Measurements from ENCODE around the gene ARSB. TPM values are rescaled to one million over a fixed set of nuclear protein-coding genes. Genes with fewer than 3 reads are reported as not detected.

The ARSB gene
- total RNA-seq, 4 donors from 2014 or later, result 1.2 to 8.8 (median 7.1) TPM

- 57 to 70% methylated on average over 1 of the region's 1 CpG for WGBS, 2 donors
- no peak for DNase-seq
- no peak overlapping the region for H3K4me3 ChIP-seq
- no peak for TF ChIP-seq POLR2A (IDR thresholded peaks at IDR 0.05)
- TF ChIP-seq CTCF (IDR thresholded peaks at IDR 0.05), result no peak
- no peak overlapping the region for H3K27ac ChIP-seq
- H3K36me3 ChIP-seq, result peaks cover 0 to 8% (median 0%) of the 10 kb centered on the region in 3 donors
- H3K4me1 ChIP-seq, result no peaks in the 10 kb centered on the region
- no peaks in the 10 kb centered on the region for H3K9me3 ChIP-seq
- intact Hi-C loops (cut with DNase I), result no loop called here
- H3K27me3 ChIP-seq, result no peaks in the 10 kb centered on the region
Measured at GRCh38 chr5:78843436-78843835, 141.7 kb downstream of the ARSB start.

GRCh38 chr5:78841767-78842166 is 143.3 kb downstream of the ARSB start:
- no peak for TF ChIP-seq CTCF (IDR thresholded peaks at IDR 0.05)
- Histone ChIP-seq H3K27me3 (no peaks in the 10 kb centered on the region), H3K9me3 (no peaks in the 10 kb centered on the region), H3K4me3 (no peak overlapping the region), H3K36me3 (peaks cover 0 to 14% (median 0%) of the 10 kb centered on the region in 3 donors), H3K27ac (no peak overlapping the region), H3K4me1 (no peaks in the 10 kb centered on the region)
- WGBS, 2 donors, result 71 to 73% methylated on average over 2 of the region's 2 CpGs
- no peak for DNase-seq
- intact Hi-C loops (cut with DNase I), result no loop called here

- Histone ChIP-seq H3K4me3 (no peak overlapping the region), H3K27ac (no peak overlapping the region), H3K27me3 (no peaks in the 10 kb centered on the region), H3K36me3 (peaks cover 0 to 22% (median 0%) of the 10 kb centered on the region in 3 donors), H3K9me3 (no peaks in the 10 kb centered on the region), H3K4me1 (no peaks in the 10 kb centered on the region)
- WGBS, 2 donors, result 81 to 90% methylated on average over 3 of the region's 3 CpGs
- no peak for DNase-seq
- TF ChIP-seq POLR2A (IDR thresholded peaks at IDR 0.05), result no peak
- intact Hi-C loops (cut with DNase I), result no loop called here
Measured at GRCh38 chr5:78838753-78839152, 146.4 kb downstream of the ARSB start.

- Histone ChIP-seq H3K9me3 (no peaks in the 10 kb centered on the region), H3K36me3 (peaks cover 0 to 22% (median 0%) of the 10 kb centered on the region in 3 donors), H3K27me3 (no peaks in the 10 kb centered on the region), H3K4me1 (no peaks in the 10 kb centered on the region), H3K4me3 (no peak overlapping the region), H3K27ac (no peak overlapping the region)
- WGBS, 2 donors, result 94% methylated on average over 5 of the region's 5 CpGs
- TF ChIP-seq POLR2A (IDR thresholded peaks at IDR 0.05) (no peak), CTCF (IDR thresholded peaks at IDR 0.05) (no peak)
- intact Hi-C loops (cut with DNase I), result no loop called here
- no peak for DNase-seq
Measured at GRCh38 chr5:78837836-78838235, 147.3 kb downstream of the ARSB start.

GRCh38 chr5:78835176-78835575 is 149.9 kb downstream of the ARSB start:
- H3K27me3 ChIP-seq, result no peaks in the 10 kb centered on the region
- no peaks in the 10 kb centered on the region for H3K9me3 ChIP-seq
- no peak overlapping the region for H3K4me3 ChIP-seq
- peaks cover 0 to 22% (median 0%) of the 10 kb centered on the region in 3 donors for H3K36me3 ChIP-seq
- intact Hi-C loops (cut with DNase I), result no loop called here
- no peak for DNase-seq
- WGBS, 2 donors, result 97 to 99% methylated on average over 9 of the region's 9 CpGs
- TF ChIP-seq CTCF (IDR thresholded peaks at IDR 0.05) (no peak), POLR2A (IDR thresholded peaks at IDR 0.05) (no peak)
- no peak overlapping the region for H3K27ac ChIP-seq
- H3K4me1 ChIP-seq, result peaks cover 0 to 11% (median 0%) of the 10 kb centered on the region in 3 donors

GRCh38 chr5:78833284-78833683 is 151.8 kb downstream of the ARSB start:
- 87 to 100% methylated on average over 1 to 3 of the region's 3 CpGs for WGBS, 2 donors
- intact Hi-C loops (cut with DNase I), result no loop called here
- TF ChIP-seq POLR2A (IDR thresholded peaks at IDR 0.05), result no peak
- no peak for TF ChIP-seq CTCF (IDR thresholded peaks at IDR 0.05)

More at GRCh38 chr5:78833284-78833683, 151.8 kb downstream of the ARSB start:
- H3K4me1 ChIP-seq, result peaks cover 0 to 14% (median 0%) of the 10 kb centered on the region in 3 donors
- H3K36me3 ChIP-seq, result peaks cover 0 to 13% (median 0%) of the 10 kb centered on the region in 3 donors
- no peak for DNase-seq
- no peak overlapping the region for H3K4me3 ChIP-seq
- no peaks in the 10 kb centered on the region for H3K9me3 ChIP-seq
- H3K27me3 ChIP-seq, result no peaks in the 10 kb centered on the region
- no peak overlapping the region for H3K27ac ChIP-seq
